Right lobe of liver (tissue), 4 donors: ENCODE data around the gene CC2D2A.

ENCODE experiments used
- POLR2A ChIP-seq: fragments of 450-650 bp; IDR thresholded peaks from one replicate; pipeline ENCODE4 v1.6.1; 2017; ENCODE audit warnings: antibody characterized with exemption, mild to moderate bottlenecking
- TF ChIP-seq, protein P1 (sequence below), 4 donors: fragments of 200-600 bp in 3 of 4; fragments of 450-650 bp in 1 of 4; IDR thresholded peaks; one replicate each; pipeline versions ENCODE4 v1.5.1 to v1.8.0; 2016 to 2022; ENCODE audit warnings: antibody characterized with exemption in 4 of 4, mild to moderate bottlenecking in 2 of 4
- donor health status: DM: no; HTN: no; CAD: no.
- donor health status: DM: no; HTN: no; CAD: no.
- donor health status: DM: no; HTN: yes; CAD: no.

- TF ChIP-seq, protein P1, sequence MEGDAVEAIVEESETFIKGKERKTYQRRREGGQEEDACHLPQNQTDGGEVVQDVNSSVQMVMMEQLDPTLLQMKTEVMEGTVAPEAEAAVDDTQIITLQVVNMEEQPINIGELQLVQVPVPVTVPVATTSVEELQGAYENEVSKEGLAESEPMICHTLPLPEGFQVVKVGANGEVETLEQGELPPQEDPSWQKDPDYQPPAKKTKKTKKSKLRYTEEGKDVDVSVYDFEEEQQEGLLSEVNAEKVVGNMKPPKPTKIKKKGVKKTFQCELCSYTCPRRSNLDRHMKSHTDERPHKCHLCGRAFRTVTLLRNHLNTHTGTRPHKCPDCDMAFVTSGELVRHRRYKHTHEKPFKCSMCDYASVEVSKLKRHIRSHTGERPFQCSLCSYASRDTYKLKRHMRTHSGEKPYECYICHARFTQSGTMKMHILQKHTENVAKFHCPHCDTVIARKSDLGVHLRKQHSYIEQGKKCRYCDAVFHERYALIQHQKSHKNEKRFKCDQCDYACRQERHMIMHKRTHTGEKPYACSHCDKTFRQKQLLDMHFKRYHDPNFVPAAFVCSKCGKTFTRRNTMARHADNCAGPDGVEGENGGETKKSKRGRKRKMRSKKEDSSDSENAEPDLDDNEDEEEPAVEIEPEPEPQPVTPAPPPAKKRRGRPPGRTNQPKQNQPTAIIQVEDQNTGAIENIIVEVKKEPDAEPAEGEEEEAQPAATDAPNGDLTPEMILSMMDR (IDR thresholded peaks at IDR 0.05) = no peak
- no peak for TF ChIP-seq POLR2A
Observed at GRCh38 chr4:15542760-15543159, 73.1 kb downstream of the CC2D2A start.
